Esophagus muscularis mucosa (tissue), 4 donors: ENCODE data around the gene ATP8B3.

Source experiments
- CTCF ChIP-seq, 3 experiments: fragments of 200-600 bp in 2 of 3; fragments of 450-650 bp in 1 of 3; sonication (generic) in 2 of 3; IDR thresholded peaks; one replicate each; pipeline ENCODE4 v1.5.1; 2017 to 2019; ENCODE audit warnings: antibody characterized with exemption in 3 of 3, mild to moderate bottlenecking in 2 of 3, moderate library complexity in 1 of 3
- EP300 ChIP-seq: sonication (generic); formaldehyde crosslinking; IDR thresholded peaks from one replicate; pipeline ENCODE4 v1.6.1; 2017; ENCODE audit warnings: antibody characterized with exemption
- POLR2A ChIP-seq: fragments of 450-650 bp; IDR thresholded peaks from one replicate; pipeline ENCODE4 v1.6.1; 2017; ENCODE audit warnings: antibody characterized with exemption, moderate library complexity, mild to moderate bottlenecking, low read depth

GRCh38 chr19:1794424-1795172 is 17.5 kb downstream of the ATP8B3 start:
- TF ChIP-seq POLR2A (no peak), EP300 (no peak), CTCF (IDR thresholded peaks at IDR 0.05) (no peak)
